DMS153 treated with DMSO at 0.1 percent for 48 hours (cell line): Measurements from ENCODE around the gene RPL27A.
"Not testable (repeated sequence)": the region's sequence is repeated elsewhere in the genome, so short reads cannot be mapped to it uniquely, and the experiment has no call there.

Experiments used
- DNase-seq: peaks from one replicate; lab custom pipeline; 2025; ENCODE audit not compliant: unreplicated experiment; lab: John Stamatoyannopoulos, UW

RPL27A gene

DNA sequence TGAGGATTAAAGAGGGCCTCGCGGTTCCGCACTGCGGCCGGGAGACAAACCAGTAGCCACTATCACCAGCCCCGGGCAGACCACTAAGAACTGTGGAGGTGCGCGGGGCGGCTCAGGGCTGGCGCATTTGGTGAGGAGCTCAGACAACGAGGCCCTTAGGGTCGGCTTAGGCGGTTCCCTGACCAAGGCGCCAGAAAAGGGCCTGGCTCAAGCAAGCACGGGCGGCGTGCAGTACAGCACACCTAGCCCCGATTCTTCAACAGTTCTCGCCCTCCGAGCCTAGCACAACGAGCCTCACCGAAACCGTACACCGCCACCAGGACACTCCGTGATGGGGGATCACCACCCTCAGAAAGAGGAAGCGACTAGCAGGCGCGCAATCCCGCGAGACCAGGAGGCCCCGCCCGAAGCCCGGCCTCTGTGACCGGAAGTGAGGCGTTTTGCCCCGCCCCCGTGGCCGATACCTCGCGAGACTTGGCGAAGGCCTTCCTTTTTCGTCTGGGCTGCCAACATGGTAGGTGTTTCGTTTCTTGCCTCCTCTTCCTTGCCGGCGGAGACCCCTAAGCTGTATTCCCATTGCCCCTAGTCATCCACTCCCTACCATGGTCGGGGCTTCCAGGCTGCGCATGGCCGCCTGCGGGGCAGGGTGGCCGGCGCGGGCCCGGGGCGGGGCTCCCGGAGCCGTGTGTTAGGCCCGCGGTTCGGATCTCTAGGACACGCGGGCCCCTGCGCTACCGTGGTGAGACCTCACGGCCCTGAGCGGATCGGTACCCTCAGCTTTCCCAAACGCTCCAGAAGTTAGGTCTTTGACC lies at the start of gene RPL27A, which contains the start of gene TRIM66:
RPL27A (plus strand) TSS at position 490 of the 812 bp plus-strand sequence; CDS start at position 512, 22 bp downstream.
TRIM66 (minus strand) TSS at position 363 of the 812 bp plus-strand sequence. CDS start 10,391 bp downstream, outside the sequence.
- peak; percentile 88 for DNase-seq

DNA sequence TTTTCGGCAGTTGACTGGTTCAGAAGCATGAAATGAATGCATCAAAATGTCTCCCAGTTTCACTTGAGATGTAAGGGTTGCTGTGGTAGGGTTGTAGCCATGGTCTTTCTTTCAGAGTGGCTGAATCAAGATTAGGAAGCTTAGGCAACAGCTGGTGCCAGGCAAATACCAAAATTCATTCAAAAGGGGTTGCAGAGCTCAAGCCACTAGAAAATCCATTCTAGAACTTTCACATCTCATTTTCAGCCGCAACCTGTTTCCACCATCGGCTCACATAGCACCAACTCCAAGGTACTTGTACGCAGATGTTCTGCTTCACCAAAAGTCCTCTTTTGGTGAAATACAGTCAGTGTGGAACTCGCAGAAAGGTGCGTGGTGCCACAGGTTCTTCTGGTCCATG lies 48.1 kb upstream of the RPL27A start:
- no peak for DNase-seq

DNA sequence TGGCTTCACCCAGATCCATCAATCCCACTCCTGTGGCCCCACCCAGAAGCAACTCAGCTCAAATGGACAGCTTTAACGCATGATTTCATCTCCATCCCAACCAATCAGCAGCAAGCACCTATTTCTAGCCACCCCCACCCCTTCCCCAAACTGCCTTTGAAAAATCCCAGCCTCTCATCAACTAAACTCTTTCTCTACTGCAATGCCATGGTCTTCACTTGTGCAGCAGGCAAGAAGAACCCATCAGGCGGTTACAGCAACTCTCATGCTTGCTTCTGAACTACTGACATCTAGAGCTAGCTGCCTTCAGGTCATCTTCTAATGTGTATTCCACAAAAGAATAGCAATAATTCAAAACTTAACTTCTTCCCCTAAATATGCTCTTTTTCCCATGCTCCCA lies 46.5 kb upstream of the RPL27A start:
- DNase-seq: no peak

DNA sequence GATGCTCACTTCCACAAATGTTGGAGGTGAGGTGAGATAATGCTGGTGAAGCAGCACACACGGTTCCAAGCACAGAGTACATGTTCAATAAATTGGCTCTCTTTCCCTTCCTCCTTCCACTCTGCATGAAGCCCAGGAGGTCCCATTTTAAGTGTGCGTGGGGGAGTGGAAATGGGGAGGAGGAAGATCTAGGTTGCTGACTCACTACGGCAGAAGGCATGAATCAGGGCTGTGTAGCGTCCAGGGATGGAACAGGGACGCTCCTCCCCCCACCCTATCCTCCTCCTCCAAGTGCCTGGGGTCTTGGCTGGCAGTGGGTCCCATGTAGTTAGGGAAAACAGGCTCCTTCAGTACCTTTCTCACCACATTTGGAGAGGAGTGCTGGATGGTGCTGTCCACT lies 44.3 kb upstream of the RPL27A start:
- no peak for DNase-seq

DNA sequence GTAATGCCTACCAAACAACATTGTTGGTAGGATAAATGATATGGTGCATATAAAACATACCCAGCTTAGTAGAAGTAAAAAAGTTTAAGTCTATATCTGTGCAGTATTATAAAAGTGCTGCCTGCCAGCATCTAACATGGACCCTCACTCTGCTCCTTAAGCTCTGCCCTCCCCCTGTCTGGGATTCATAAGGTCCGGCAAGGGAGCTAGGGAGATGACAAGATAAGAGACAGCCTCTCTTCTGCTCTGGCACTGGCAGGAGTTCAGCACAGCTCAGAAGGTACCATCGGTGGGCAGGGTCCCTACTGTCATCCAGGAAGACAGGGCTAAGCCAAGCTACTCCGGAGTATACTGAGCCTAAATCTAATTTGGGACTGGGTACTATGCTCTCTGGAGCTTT lies 42.9 kb upstream of the RPL27A start:
- no peak for DNase-seq

DNA sequence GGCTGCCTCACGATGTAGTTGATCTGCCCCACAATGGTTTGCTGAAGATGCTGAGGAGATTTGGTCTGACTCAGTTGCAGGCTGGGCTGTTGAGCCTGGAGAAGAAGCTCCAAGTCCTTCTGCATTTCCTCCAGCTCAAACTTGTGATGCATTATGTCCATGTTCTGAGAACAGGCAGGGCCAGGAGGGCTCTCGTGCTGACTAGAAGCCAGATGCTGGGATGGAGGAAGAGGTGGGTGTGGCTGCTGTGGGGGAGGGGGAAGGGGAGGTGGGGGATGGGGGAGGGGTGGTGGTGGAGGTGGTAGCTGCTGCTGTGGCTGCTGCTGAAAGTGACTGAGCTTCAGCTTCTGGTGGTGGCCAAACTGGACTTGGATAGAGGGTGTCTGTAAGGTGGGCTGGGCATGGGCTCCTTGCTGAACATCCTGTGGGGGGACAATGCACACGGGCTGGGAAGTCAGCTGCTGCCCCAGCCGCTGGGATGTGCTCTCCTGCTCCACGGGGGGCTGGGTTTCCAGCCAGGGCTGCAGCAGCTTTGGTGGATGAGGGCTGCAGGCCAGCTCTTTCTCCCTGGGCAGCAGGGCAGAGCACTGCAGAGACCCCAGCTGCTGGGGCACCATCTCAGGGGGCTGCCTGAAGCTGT lies 42.2 kb upstream of the RPL27A start:
- no peak for DNase-seq

DNA sequence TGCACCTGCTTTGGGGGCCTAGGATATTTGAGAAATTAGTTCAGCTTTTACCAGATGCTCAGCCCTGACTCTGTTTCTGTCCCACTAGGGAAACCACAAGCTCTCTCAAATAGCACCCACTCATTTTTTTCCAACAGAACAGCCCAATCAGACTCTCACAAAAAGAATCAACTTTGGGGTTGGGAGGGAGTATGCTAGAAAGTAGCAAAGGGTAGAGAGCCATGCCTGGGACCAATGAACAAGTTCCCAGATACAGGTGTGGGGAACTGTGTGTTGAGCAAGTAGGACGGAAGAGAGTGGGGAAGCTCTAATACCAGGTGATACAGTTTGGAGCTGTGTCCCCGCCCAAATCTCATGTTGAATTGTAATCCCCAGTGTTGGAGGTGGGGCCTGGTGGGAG lies 41.3 kb upstream of the RPL27A start:
- no peak for DNase-seq

DNA sequence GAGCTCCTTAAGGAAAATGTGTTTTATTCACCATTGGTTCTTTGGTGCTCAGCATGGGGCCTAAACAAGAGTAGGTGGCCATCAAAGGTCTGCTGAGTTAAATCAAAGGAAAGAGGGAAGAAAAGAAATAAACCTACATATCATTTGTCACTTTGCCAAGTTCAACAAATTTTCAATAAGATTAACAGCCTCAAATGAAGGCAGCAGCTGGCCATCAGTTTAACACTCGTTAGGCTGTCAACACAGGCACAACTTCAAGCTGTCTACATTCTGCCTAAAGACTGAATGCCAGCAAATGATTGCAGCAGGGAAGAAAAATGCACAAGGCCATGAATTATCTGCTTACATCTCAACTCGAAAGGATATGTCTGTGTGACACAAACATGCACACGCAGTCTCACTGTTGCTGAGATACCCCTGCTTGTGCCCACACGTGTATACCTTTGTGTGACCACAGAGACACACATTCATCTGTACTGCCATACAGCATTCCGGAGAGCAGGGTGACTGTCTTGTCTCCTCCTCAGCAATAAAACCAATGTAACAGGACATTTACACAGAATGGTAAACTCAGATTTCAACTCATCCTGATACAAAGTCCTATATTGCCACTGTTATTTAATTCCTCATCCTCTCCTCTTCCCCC lies 40.3 kb upstream of the RPL27A start:
- DNase-seq: no peak

DNA sequence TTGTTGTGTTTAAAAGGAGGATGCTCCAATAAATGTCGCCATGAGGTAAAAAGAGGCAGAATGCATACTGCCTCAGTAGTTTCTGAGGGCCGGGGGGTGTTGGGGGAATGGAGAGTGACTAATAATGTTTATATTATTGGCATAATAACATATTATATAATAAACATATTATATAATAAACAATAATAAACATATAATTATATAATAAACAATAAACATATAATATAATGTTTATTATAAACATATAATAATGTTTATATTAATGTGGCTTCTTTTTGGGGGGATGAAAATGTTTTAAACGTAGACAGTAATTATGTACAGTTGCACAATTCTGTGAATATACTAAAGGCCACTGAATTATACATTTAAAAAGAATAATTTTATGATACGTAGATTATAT lies 35.7 kb upstream of the RPL27A start:
- DNase-seq: no peak

DNA sequence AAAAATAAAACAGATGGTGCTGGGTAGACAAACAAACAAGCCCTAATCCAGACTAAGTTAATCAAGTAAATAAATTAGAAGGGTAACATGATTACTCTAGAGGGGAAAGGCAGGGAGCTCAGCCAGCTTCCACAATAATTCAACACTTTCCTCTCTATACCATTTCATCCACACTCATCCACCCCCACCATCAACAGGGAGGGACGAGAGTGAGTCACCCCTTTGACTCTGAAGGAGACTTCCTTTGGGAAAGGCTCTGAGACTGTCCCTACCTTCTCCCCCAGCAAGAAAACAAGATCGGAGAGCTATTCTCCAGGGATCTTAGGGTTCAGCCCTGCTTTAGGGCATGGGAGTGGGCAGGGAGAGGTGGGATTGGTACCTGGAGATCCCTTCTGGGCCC lies 33.2 kb upstream of the RPL27A start:
- DNase-seq: no peak

DNA sequence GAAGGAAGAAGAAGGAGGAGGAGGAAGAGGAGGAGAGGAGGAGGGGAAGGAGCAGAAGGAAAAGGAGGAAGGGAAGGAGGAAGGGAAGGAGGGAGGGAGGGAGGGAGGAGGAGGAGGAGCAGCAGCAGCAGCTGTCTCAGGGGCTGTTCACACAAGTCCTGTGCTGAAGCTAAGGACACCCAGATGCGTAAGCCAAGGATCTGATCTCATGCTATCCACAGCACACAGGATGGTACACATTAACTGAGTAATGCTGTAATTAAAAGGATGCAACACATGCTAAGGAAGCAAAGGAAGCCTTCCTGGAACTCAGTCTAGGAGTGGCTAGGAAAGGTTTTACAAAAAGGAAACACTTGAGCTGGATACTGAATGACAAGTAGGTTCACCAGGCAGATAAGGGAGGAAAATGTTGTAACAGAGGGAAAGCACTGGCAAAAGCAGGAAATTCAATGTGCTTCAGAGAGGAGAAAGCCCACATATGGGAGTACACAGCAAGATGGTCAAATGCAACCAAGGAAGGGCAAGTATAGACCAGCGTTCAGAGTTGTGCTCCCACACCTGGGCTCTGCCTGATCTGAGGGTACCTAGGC lies 32.1 kb upstream of the RPL27A start:
- DNase-seq: no peak

DNA sequence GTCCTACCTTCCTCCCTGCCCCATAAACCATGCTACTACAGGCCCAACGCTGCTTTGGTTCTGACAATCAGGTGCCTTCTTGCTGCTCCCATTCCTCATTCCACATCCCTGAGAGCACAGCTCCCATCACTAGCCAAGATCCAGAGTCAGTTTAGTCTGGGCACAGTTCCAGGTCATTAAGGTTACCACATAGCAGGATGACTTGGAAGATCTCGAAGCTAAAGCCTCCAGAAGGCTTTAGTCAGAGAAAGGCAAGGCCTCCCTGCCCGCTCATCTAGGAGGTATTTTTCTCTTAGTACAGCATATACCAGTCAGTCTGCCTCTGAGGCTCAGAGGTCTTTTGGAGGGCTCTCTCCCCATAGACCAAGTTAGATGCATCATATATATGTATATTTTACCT lies 30.5 kb upstream of the RPL27A start:
- DNase-seq: no peak

DNA sequence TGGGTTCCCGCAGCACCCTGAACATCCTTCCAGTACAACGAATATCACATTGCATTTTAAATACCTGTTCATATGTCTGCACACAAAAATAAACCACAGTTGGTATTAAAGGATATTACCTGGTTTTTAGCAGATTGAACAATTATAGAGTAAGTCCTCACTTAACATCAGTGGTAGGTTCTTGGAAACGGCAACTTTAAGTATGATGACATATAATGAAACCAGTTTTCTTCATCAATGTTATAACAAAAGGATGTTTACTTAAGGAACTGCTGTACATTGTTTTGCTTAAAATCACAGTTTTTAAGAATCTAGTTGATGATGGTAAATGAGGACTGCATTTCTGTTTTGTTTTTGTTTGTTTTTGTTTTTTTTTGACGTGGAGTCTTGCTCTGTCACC lies 28.1 kb upstream of the RPL27A start:
- DNase-seq: no peak

DNA sequence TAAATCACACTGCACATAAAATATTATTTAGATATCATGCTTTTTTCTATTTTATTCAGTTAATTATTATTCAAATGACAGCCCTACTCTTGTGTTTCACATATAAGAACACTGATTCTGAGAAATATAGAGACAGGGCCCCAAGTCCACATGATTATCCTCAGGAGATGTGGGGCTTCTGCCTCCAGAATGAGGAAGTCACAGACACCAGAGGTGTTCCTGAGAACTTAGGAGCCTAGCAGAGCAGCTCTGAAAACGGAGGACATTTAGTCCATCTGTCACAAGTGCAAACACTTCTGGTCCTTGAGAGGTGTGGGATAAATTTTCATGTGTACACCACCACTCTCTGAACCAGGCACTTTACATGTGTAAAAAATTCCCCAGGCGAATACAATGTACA lies 26.3 kb upstream of the RPL27A start:
- DNase-seq: no peak

DNA sequence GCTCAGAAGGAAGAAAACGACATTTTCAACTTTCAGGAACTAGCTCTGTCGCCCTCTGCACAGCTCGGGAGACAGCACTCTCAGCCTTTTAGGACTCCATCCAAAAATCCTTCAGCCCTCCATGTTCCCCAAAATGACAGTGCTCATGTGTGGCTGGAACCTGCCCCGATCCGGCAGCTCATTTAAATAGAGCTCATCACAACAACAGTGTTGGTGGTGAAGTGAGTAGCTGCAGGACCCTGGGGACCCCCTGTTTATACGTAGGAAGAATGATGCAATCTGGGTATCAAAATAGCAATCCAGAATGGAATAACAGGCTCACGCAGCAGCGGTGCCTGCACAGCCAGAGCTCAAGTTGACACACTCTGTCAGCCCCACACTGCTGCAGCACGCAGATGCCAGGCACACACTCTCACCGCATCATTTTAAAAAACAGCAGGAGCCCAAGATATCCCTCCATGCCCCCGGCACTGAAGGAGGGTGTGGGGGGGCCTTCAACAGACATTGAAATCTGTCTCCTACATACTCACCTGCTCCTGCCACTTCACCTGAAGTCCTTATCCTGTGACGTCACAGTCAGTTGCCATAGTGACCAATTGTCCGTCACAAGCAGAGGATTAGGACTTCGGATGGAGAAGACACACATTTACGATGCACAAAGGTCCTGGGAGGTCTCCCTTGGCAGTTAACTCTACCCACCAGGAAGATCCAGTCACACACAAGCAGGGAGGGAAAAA lies 24.1 kb upstream of the RPL27A start:
- no peak for DNase-seq

DNA sequence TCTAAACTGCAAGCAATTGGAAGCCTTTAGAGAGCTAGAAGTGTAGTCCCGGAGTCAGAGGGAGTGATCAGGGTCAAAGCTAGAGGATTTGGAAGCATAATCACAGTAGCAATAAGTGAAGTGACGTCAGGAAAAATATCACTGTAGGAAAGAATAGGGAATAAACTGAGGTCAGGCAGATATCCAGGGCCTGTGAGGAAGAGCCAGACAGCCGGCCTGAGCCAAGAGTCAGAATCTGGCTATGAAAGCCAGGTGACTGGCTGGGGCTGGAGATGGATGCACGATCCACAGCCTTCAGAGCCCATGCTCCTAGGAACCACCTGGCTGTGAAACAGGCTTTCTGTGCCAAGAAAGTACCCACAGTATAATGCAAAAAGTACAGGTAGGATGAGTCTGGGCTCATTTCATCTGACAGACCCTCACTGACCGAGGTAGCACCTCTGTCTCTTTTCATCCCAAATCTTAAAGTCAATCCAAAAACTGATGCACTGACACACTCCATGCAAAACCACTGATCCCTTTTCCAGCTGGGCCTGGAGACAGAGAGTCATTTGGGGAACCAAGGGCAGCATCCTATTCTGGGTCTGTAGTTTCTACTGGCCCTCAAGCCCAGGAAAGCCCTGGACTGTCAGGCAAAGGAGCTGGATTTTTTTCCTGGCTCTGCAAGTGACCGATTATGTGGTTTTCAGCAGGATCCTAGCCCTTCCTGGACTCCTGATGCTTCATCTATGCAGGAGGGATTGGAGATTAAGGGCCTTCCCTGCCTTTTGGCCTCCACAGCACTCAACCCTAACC lies 21.4 kb upstream of the RPL27A start:
- DNase-seq: no peak

DNA sequence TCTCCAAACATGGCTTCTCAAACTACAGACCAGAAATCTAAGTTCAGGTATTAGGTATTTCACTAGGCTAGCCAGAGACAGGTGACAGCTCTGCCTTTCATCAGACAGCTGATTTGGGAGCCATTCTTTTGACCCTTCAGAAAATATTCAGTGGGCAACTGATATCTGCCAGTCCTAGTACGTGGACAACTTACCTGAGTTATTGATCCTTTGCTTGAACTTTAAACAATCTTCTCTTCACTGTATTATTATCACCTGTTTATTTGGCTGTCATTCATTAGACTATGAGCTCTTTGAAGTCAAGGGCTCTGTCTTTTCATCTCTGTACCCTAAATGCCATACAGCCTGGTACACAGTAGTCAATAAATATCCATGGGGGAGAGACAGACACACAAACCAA lies 17.4 kb upstream of the RPL27A start:
- DNase-seq: no peak

DNA sequence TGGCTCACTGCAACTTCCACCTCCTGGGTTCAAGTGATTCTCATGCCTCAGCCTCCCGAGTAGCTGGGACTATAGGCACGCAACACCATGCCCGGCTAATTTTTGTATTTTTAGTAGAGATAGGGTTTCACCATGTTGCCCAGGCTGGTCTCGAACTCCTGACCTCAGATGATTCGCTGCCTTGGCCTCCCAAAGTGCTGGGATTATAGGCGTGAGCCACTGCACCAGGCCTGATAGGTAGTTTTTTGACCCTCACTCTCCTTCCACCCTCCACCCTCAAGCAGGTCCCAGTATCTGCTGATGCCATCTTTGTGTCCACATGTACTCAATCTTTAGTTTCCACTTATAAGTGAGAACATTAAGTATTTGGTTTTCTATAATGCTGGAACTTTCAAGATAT lies 12.5 kb upstream of the RPL27A start:
- DNase-seq: not testable (repeated sequence)

DNA sequence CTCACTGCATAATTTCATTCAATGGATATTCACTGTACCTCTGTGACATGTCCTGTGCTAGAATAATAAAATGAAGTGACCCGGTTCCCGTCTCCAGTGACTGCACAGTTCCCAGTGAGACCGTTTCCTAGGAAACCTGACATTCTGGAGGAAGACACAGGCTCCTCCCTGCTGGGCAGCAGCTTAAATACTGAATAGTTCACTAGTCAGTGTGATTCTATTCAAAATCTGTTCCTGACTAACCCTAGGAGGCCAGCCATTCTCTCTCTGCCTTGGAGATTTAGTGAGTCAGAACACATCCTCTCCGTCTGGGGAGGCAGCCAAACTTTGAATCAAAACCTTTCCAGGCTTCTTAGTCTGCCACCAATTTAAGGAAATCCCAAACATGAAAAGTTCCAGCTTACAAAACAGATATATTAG lies 11.4 kb upstream of the RPL27A start:
- DNase-seq: no peak

DNA sequence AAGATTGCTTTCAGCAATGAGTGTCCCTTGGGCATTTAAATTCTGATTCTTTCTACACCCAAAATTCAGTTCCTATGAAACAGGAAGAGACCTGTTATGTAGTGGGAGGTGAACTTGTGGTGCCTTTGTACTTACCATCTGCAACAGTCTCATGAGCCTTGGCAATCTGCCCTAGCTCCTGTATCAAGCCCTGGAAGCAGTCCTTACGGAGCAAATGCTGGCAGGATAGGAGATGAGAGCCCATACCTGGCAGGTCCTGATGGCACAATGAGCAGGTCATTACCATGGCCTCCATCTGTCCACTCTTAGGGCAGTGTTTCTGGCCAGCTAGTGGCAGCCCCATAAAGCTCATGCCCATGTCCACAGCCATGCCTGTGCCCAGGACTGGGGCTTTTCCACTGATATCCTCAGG lies 10.9 kb upstream of the RPL27A start:
- no peak for DNase-seq
